Hepatocyte (in vitro differentiated cells): ENCODE measurements around the gene NHSL1. TPM values are rescaled to one million over a fixed set of nuclear protein-coding genes. Genes with fewer than 3 reads are reported as not detected.

Experiments
- DNase-seq: peaks from one replicate; pipeline ENCODE4 v3.0.0-alpha.2; 2016; ENCODE audit warnings: low spot score
- H2AFZ ChIP-seq: fragments of 200-600 bp; sonication (generic); 2 replicates; pipeline ENCODE4 v1.6.0; 2016; ENCODE audit warnings: antibody characterized with exemption, mild to moderate bottlenecking
- H3K27ac ChIP-seq: fragments of 200-600 bp; sonication (generic); 2 replicates; pipeline ENCODE4 v1.5.1; 2016; ENCODE audit warnings: mild to moderate bottlenecking
- H3K27me3 ChIP-seq: fragments of 200-600 bp; sonication (generic); 2 replicates; pipeline ENCODE4 v1.6.1; 2016
- H3K36me3 ChIP-seq: fragments of 200-600 bp; sonication (generic); replicated peaks from 2 replicates; pipeline ENCODE4 v1.5.1; 2016; ENCODE audit warnings: low read depth; ENCODE audit not compliant: insufficient read depth
- H3K4me1 ChIP-seq: fragments of 200-600 bp; sonication (generic); 2 replicates; pipeline ENCODE4 v1.5.1; 2016; ENCODE audit warnings: mild to moderate bottlenecking, moderate library complexity; ENCODE audit not compliant: insufficient read depth
- H3K4me2 ChIP-seq: fragments of 200-600 bp; sonication (generic); 2 replicates; pipeline ENCODE4 v1.6.0; 2016
- H3K4me3 ChIP-seq: fragments of 200-600 bp; sonication (generic); 2 replicates; pipeline ENCODE4 v1.5.1; 2016; ENCODE audit warnings: mild to moderate bottlenecking
- H3K79me2 ChIP-seq: fragments of 200-600 bp; sonication (generic); 2 replicates; pipeline ENCODE4 v1.6.0; 2017; ENCODE audit warnings: mild to moderate bottlenecking
- H3K9me2 ChIP-seq: fragments of 200-600 bp; sonication (generic); replicated peaks from 2 replicates; pipeline ENCODE4 v1.6.0; 2017; ENCODE audit warnings: mild to moderate bottlenecking; ENCODE audit not compliant: insufficient read depth
- H3K9me3 ChIP-seq: fragments of 200-600 bp; sonication (generic); 2 replicates; pipeline ENCODE4 v1.5.1; 2016; ENCODE audit warnings: low read depth, mild to moderate bottlenecking
- H4K20me1 ChIP-seq: fragments of 200-600 bp; sonication (generic); 2 replicates; pipeline ENCODE4 v1.6.0; 2016; ENCODE audit warnings: mild to moderate bottlenecking; ENCODE audit not compliant: insufficient read depth, poor library complexity, severe bottlenecking
- EZH2 ChIP-seq: fragments of 200-600 bp; sonication (generic); IDR thresholded peaks from 2 replicates; pipeline ENCODE4 v1.6.1; 2016; ENCODE audit warnings: antibody characterized with exemption, mild to moderate bottlenecking, borderline replicate concordance
- EZH2phosphoT487 ChIP-seq: fragments of 200-600 bp; sonication (generic); IDR thresholded peaks from one replicate; pipeline ENCODE4 v1.6.1; 2018; ENCODE audit warnings: antibody characterized with exemption, mild to moderate bottlenecking, low read depth, moderate library complexity; ENCODE audit not compliant: unreplicated experiment, severe bottlenecking
- WGBS: methylation state at CpG from one replicate; pipeline ENCODE4 v1.1.6; 2016; ENCODE audit warnings: low lambda C conversion rate; ENCODE audit errors: missing lambda C conversion rate; 5-methylcytosine and 5-hydroxymethylcytosine counted together
- polyA plus RNA-seq: library from polyadenylated mRNA; unstranded; fragments of >200 nt; fragmentation: Nextera tagmentation; extraction: Ambion mirVana; gene quantifications from 2 replicates; pipeline ENCODE4 v1.2.1, GENCODE V29; 2016
- total RNA-seq: library from RNA; depleted of rRNA; stranded (reverse); fragments of >200 nt; gene quantifications from 2 replicates; pipeline ENCODE4 v1.2.3, GENCODE V29; 2014
- TF ChIP-seq, protein P1 (sequence below): fragments of 200-600 bp; sonication (generic); IDR thresholded peaks from 2 replicates; pipeline ENCODE4 v1.5.1; 2016; ENCODE audit warnings: antibody characterized with exemption, mild to moderate bottlenecking; ENCODE audit not compliant: poor library complexity

Gene NHSL1
- total and polyA plus RNA-seq, 2 experiments from 2014 or later, result 39.0 to 58.0 TPM

DNA sequence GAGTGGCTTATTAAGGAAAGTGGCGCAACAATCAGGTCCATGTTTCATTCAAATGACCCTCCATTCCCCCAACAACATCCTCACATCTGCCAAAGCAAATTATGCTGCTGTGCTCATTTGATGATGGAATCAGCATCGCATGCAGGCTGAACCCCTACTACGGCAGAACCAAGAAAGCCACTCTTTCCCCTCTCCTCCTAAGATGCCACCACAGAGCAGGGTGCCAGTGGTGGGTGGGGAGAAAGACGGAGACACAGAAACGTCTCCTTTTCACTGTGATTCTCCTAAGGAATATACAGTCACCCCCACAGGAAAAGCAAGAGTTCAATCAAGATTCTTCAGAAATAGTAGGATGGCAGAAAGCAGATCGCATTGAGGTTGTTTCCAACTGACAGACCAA is 78.2 kb downstream of the NHSL1 start:
- H3K9me3 ChIP-seq, result no peaks in the 10 kb centered on the region
- H3K4me2 ChIP-seq, result no peak overlapping the region
- H2AFZ ChIP-seq, result no peak overlapping the region
- H3K4me3 ChIP-seq, result no peak overlapping the region
- no peaks in the 10 kb centered on the region for H4K20me1 ChIP-seq
- no peaks in the 10 kb centered on the region for H3K9me2 ChIP-seq
- TF ChIP-seq EZH2phosphoT487 (no peak), EZH2 (no peak)
- TF ChIP-seq, protein P1, sequence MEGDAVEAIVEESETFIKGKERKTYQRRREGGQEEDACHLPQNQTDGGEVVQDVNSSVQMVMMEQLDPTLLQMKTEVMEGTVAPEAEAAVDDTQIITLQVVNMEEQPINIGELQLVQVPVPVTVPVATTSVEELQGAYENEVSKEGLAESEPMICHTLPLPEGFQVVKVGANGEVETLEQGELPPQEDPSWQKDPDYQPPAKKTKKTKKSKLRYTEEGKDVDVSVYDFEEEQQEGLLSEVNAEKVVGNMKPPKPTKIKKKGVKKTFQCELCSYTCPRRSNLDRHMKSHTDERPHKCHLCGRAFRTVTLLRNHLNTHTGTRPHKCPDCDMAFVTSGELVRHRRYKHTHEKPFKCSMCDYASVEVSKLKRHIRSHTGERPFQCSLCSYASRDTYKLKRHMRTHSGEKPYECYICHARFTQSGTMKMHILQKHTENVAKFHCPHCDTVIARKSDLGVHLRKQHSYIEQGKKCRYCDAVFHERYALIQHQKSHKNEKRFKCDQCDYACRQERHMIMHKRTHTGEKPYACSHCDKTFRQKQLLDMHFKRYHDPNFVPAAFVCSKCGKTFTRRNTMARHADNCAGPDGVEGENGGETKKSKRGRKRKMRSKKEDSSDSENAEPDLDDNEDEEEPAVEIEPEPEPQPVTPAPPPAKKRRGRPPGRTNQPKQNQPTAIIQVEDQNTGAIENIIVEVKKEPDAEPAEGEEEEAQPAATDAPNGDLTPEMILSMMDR, result no peak
- H3K27me3 ChIP-seq, result no peaks in the 10 kb centered on the region
- no peak overlapping the region for H3K27ac ChIP-seq
- WGBS, result 87% methylated on average over 6 of the region's 6 CpGs
- no peak for DNase-seq
- no peaks in the 10 kb centered on the region for H3K79me2 ChIP-seq
- no peaks in the 10 kb centered on the region for H3K36me3 ChIP-seq
- H3K4me1 ChIP-seq, result no peaks in the 10 kb centered on the region

DNA sequence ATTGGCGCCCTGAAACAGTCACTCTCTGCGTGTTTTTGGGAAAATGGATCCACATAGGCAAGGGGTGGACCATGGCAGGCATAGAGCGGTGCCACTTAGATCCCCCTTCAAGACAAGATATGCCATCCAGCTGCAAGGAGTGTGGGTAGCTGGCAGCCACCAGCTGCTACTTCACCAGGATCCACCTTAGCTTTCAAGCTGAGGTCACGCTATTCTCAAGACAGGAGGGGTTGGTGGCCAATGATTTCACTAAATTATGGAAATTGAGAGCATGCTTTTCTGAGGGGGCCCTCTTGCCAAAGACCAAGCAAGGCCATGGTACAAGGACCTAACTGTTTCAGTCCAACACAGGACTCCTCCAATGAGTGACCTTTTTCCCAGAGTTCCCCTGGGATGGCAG is 78.9 kb downstream of the NHSL1 start:
- H2AFZ ChIP-seq, result no peak overlapping the region
- no peaks in the 10 kb centered on the region for H3K27me3 ChIP-seq
- no peaks in the 10 kb centered on the region for H4K20me1 ChIP-seq
- H3K79me2 ChIP-seq, result no peaks in the 10 kb centered on the region
- no peaks in the 10 kb centered on the region for H3K9me2 ChIP-seq
- H3K4me3 ChIP-seq, result no peak overlapping the region
- H3K9me3 ChIP-seq, result no peaks in the 10 kb centered on the region
- no peaks in the 10 kb centered on the region for H3K36me3 ChIP-seq
- no peak overlapping the region for H3K4me2 ChIP-seq
- 98% methylated on average over 4 of the region's 4 CpGs for WGBS
- H3K27ac ChIP-seq, result no peak overlapping the region
- no peaks in the 10 kb centered on the region for H3K4me1 ChIP-seq
- TF ChIP-seq, protein P1, result no peak
- TF ChIP-seq EZH2 (no peak), EZH2phosphoT487 (no peak)
- DNase-seq, result no peak

- Histone ChIP-seq H3K9me3 (no peaks in the 10 kb centered on the region), H2AFZ (no peak overlapping the region), H3K79me2 (no peaks in the 10 kb centered on the region), H3K27me3 (no peaks in the 10 kb centered on the region), H3K4me2 (no peak overlapping the region), H3K4me3 (no peak overlapping the region), H3K9me2 (no peaks in the 10 kb centered on the region), H4K20me1 (no peaks in the 10 kb centered on the region), H3K27ac (no peak overlapping the region), H3K4me1 (no peaks in the 10 kb centered on the region), H3K36me3 (no peaks in the 10 kb centered on the region)
- no peak for DNase-seq
- WGBS, result 97% methylated on average over 3 of the region's 3 CpGs
- no peak for TF ChIP-seq EZH2phosphoT487
- no peak for TF ChIP-seq EZH2
- TF ChIP-seq, protein P1, result no peak
Measured at GRCh38 chr6:138419766-138420165, 79.5 kb downstream of the NHSL1 start.

DNA sequence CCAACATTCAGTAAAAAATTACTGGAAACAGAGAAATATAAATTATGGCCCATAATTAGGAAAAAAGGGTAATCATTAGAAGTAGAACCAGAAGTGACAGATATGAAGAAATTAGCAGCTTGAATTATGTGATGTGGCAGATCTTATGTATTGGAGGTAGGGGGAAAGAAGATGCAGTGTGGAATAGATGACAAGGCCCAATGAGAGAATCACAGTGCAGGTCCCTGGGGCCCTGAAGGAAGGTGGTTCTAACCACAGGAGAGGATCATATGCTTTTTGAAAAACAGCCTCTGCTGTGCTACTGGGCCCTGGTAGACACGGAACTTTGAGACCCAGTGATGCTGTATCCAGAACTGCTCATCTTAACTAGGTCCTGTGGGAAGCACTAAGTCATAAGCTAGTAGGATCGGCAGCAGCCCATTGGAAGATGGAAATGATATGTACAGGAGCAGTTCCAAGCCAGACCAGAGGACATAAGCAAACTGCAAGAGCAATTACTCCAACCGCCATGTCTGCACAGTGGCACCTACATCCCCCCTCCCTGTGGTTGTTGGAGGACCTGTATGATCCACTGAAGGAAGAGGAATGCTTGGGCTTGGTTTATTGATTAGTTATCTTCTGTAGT is 81.1 kb downstream of the NHSL1 start:
- H4K20me1 ChIP-seq, result no peaks in the 10 kb centered on the region
- H3K79me2 ChIP-seq, result no peaks in the 10 kb centered on the region
- no peaks in the 10 kb centered on the region for H3K36me3 ChIP-seq
- H3K27me3 ChIP-seq, result no peaks in the 10 kb centered on the region
- no peak for DNase-seq
- 98% methylated on average over 3 of the region's 3 CpGs for WGBS
- no peak overlapping the region for H3K4me3 ChIP-seq
- no peak overlapping the region for H2AFZ ChIP-seq
- TF ChIP-seq EZH2phosphoT487 (no peak), EZH2 (no peak)
- TF ChIP-seq, protein P1, result no peak
- no peaks in the 10 kb centered on the region for H3K9me2 ChIP-seq
- no peaks in the 10 kb centered on the region for H3K4me1 ChIP-seq
- H3K4me2 ChIP-seq, result no peak overlapping the region
- H3K9me3 ChIP-seq, result no peaks in the 10 kb centered on the region
- no peak overlapping the region for H3K27ac ChIP-seq
